PC-3 (cell line): ENCODE measurements around the gene SPTLC3. TPM values are rescaled to one million over a fixed set of nuclear protein-coding genes. Genes with fewer than 3 reads are reported as not detected.

Experiments used
- ATAC-seq: fragments of 200-7000 bp; cut with Tn5 transposase; 2 replicates; pipeline ENCODE4 v1.9.1; 2020; ENCODE audit warnings: mild to moderate bottlenecking, moderate library complexity
- BruUV-seq: library from RNA; stranded (reverse); fragments of 400-500 nt; replicated peaks from 2 replicates; lab custom pipeline; 2021; lab: Mats Ljungman, UMichigan
- CTCF ChIA-PET: fragments of 300-600 bp; sonication (Branson Sonifier 250); formaldehyde crosslinking; loops from one replicate; lab custom pipeline; 2022; ENCODE audit warnings: antibody characterized with exemption; lab: Charles Lee
- POLR2A ChIA-PET: fragments of 300-600 bp; sonication (Branson Sonifier 250); formaldehyde crosslinking; loops from one replicate; lab custom pipeline; 2022; ENCODE audit warnings: antibody characterized with exemption; ENCODE audit not compliant: unreplicated experiment; lab: Charles Lee
- DNase-seq: peaks from one replicate; pipeline ENCODE4 v3.0.0-alpha.2; 2015
- H2AFZ ChIP-seq: fragments of 300-600 bp; sonication (generic); 2 replicates; pipeline ENCODE4 v1.6.0; 2016; ENCODE audit warnings: antibody characterized with exemption, low read length
- H3F3A ChIP-seq: fragments of 300-600 bp; sonication (generic); one replicate; pipeline ENCODE4 v1.6.0; 2017; ENCODE audit warnings: antibody characterized with exemption, low read length, control low read depth, mild to moderate bottlenecking; ENCODE audit not compliant: unreplicated experiment
- H3K27ac ChIP-seq: fragments of 300-600 bp; sonication (generic); 2 replicates; pipeline ENCODE4 v1.5.1; 2016; ENCODE audit warnings: mild to moderate bottlenecking, low read length
- H3K27me3 ChIP-seq: fragments of 300-600 bp; sonication (generic); 2 replicates; pipeline ENCODE4 v1.6.1; 2016; ENCODE audit warnings: low read length, mixed read lengths
- H3K36me3 ChIP-seq: fragments of 300-600 bp; sonication (generic); 2 replicates; pipeline ENCODE4 v1.6.1; 2016; ENCODE audit warnings: low read depth, mixed run types, low read length, mixed read lengths
- H3K4me1 ChIP-seq: fragments of 300-600 bp; sonication (generic); 2 replicates; pipeline ENCODE4 v1.5.1; 2016; ENCODE audit warnings: low read length; ENCODE audit not compliant: insufficient read depth
- H3K4me2 ChIP-seq: fragments of 300-600 bp; sonication (generic); 2 replicates; pipeline ENCODE4 v1.6.0; 2016; ENCODE audit warnings: low read length
- H3K4me3 ChIP-seq: fragments of 300-600 bp; sonication (generic); 2 replicates; pipeline ENCODE4 v1.5.1; 2016; ENCODE audit warnings: mild to moderate bottlenecking, low read length, mixed read lengths
- H3K79me2 ChIP-seq: fragments of 300-600 bp; sonication (generic); 2 replicates; pipeline ENCODE4 v1.6.1; 2017; ENCODE audit warnings: low read length, mixed read lengths
- H3K9ac ChIP-seq: fragments of 300-600 bp; sonication (generic); 2 replicates; pipeline ENCODE4 v1.6.0; 2016; ENCODE audit warnings: mild to moderate bottlenecking, low read length
- H3K9me2 ChIP-seq: fragments of 300-600 bp; sonication (generic); replicated peaks from 2 replicates; pipeline ENCODE4 v1.6.1; 2016; ENCODE audit warnings: mixed run types, low read length, mixed read lengths
- H3K9me3 ChIP-seq: fragments of 300-600 bp; sonication (generic); 2 replicates; pipeline ENCODE4 v1.6.1; 2016; ENCODE audit warnings: low read length, mixed read lengths
- H4K20me1 ChIP-seq: fragments of 300-600 bp; sonication (generic); 2 replicates; pipeline ENCODE4 v1.6.1; 2016; ENCODE audit warnings: low read length, mixed read lengths
- EZH2 ChIP-seq: fragments of 300-600 bp; sonication (generic); IDR thresholded peaks from one replicate; pipeline ENCODE4 v1.6.1; 2017; ENCODE audit warnings: antibody characterized with exemption, mild to moderate bottlenecking, low read length; ENCODE audit not compliant: unreplicated experiment
- EZH2phosphoT487 ChIP-seq: fragments of 300-600 bp; sonication (generic); IDR thresholded peaks from 2 replicates; pipeline ENCODE4 v1.6.1; 2018; ENCODE audit warnings: mild to moderate bottlenecking, antibody characterized with exemption, low read length, borderline replicate concordance
- intact Hi-C: fragments of 100-400 bp; cut with micrococcal nuclease; formaldehyde crosslinking; loops from 2 replicates; pipeline ENCODE4 v1.9.0; 2023
- total RNA-seq: library from RNA; depleted of rRNA; stranded (reverse); fragments of >200 nt; gene quantifications from 2 replicates; pipeline ENCODE4 v1.2.3, GENCODE V29; 2014
- TF ChIP-seq, protein P1 (sequence below): fragments of 300-600 bp; sonication (generic); conservative IDR thresholded peaks from 2 replicates; pipeline ENCODE4 v1.5.1; 2017; ENCODE audit warnings: antibody characterized with exemption, low read depth, mild to moderate bottlenecking, low read length

Gene SPTLC3
- total RNA-seq, 1 experiment from 2014 or later: 16.3 TPM

DNA sequence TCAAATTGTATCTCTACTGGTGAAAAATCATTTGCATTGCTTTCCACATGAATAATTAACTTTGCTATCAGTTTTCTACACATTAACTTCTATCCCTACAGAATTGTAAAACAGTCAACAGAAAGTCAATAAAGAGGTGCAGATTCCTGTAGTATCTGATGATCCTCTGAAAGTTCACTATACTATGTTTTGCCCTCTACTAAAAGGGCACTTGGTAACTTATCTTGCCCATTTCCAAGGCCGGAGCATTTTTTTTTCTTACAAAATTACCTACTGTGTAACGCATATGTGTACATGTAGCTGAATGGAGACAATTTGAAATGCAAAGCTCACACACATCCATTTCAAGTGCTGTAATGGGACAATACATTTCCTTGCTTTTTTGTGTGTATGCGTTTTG is 9.6 kb upstream of the SPTLC3 start:
- Histone ChIP-seq H3K4me3 (no peak overlapping the region), H3K27ac (no peak overlapping the region), H4K20me1 (no peaks in the 10 kb centered on the region), H3K4me1 (no peaks in the 10 kb centered on the region), H3K36me3 (no peaks in the 10 kb centered on the region), H3K9me2 (0 out of 2 replicates have a peak, but pooled peaks cover 7% of the 10 kb centered on the region), H3K27me3 (no peaks in the 10 kb centered on the region), H2AFZ (no peak overlapping the region), H3K4me2 (no peak overlapping the region), H3K79me2 (no peaks in the 10 kb centered on the region), H3K9me3 (no peaks in the 10 kb centered on the region), H3F3A (no peaks in the 10 kb centered on the region), H3K9ac (no peak overlapping the region)
- intact Hi-C loops: no loop called here
- POLR2A ChIA-PET: no interaction called here
- DNase-seq: no peak
- CTCF ChIA-PET: no interaction called here
- TF ChIP-seq, protein P1, sequence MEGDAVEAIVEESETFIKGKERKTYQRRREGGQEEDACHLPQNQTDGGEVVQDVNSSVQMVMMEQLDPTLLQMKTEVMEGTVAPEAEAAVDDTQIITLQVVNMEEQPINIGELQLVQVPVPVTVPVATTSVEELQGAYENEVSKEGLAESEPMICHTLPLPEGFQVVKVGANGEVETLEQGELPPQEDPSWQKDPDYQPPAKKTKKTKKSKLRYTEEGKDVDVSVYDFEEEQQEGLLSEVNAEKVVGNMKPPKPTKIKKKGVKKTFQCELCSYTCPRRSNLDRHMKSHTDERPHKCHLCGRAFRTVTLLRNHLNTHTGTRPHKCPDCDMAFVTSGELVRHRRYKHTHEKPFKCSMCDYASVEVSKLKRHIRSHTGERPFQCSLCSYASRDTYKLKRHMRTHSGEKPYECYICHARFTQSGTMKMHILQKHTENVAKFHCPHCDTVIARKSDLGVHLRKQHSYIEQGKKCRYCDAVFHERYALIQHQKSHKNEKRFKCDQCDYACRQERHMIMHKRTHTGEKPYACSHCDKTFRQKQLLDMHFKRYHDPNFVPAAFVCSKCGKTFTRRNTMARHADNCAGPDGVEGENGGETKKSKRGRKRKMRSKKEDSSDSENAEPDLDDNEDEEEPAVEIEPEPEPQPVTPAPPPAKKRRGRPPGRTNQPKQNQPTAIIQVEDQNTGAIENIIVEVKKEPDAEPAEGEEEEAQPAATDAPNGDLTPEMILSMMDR: no peak
- no peak for TF ChIP-seq EZH2
- BruUV-seq: no TSS peak
- ATAC-seq: no peak

- no peak for TF ChIP-seq EZH2
- TF ChIP-seq EZH2phosphoT487: no peak
- TF ChIP-seq, protein P1: no peak
- Histone ChIP-seq H3K4me2 (no peak overlapping the region), H3K4me3 (no peak overlapping the region), H3K36me3 (no peaks in the 10 kb centered on the region), H4K20me1 (no peaks in the 10 kb centered on the region), H3K9me2 (0 out of 2 replicates have a peak, but pooled peaks cover 7% of the 10 kb centered on the region), H3K9ac (no peak overlapping the region), H3K79me2 (no peaks in the 10 kb centered on the region), H3F3A (peaks cover 3% of the 10 kb centered on the region), H3K4me1 (peaks cover 13% of the 10 kb centered on the region), H3K27ac (no peak overlapping the region), H3K9me3 (no peaks in the 10 kb centered on the region), H2AFZ (no peak overlapping the region), H3K27me3 (no peaks in the 10 kb centered on the region)
- intact Hi-C loops: no loop called here
- DNase-seq (no peak), ATAC-seq (no peak)
- BruUV-seq: no TSS peak
- POLR2A ChIA-PET: no interaction called here
- CTCF ChIA-PET: no interaction called here
Measured at GRCh38 chr20:13002251-13002650, 6.5 kb upstream of the SPTLC3 start.

DNA sequence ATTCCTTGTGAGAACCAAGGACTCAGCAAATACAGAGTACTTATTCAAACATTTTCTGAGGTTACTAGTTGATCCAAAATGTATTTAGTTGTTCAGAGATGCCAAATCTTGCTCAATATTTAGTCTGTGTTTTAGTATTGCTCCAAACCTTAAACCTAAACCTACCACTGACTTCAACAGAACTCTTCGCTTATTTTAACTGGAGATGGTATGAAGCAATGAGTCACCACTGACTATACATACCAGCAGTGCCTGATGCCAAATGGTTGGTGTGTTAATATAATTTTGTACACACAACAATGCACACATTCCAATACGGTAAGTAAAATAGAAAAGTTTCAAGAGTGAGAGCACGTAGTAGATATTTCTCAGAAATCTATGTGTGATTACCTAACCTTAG is 1.9 kb upstream of the SPTLC3 start:
- Histone ChIP-seq H3K4me1 (peaks cover 44% of the 10 kb centered on the region), H3K4me2 (peak overlapping the region; percentile 62), H3K79me2 (peaks cover 7% of the 10 kb centered on the region; the same call in 1 of the 2 replicates), H3K9me3 (no peaks in the 10 kb centered on the region), H3K9me2 (no peaks in the 10 kb centered on the region), H3F3A (peaks cover 6% of the 10 kb centered on the region), H4K20me1 (no peaks in the 10 kb centered on the region), H3K4me3 (no peak overlapping the region), H3K27me3 (no peaks in the 10 kb centered on the region), H3K9ac (no peak overlapping the region), H3K36me3 (no peaks in the 10 kb centered on the region), H2AFZ (no peak overlapping the region; the same call in 1 of the 2 replicates), H3K27ac (peak overlapping the region; percentile 52)
- intact Hi-C loops: loop anchor here (2.0 kb wide), 1 partner anchor 22 kb away; no protein-coding TSS in a partner anchor
- TF ChIP-seq EZH2 (no peak), EZH2phosphoT487 (no peak)
- TF ChIP-seq, protein P1: no peak
- peak; percentile 54 for ATAC-seq
- DNase-seq: peak; percentile 95
- CTCF ChIA-PET: no interaction called here
- no TSS peak for BruUV-seq
- POLR2A ChIA-PET: interaction anchor here (0.7 kb wide), 1 partner anchor 90 kb away, joined by 4 read pairs; no protein-coding TSS in a partner anchor
